Panc1 (cell line): Measurements from ENCODE around the gene DBH.

ENCODE experiments used
- POLR2AphosphoS5 ChIP-seq: IDR thresholded peaks from 2 replicates; pipeline ENCODE4 v1.6.1; 2012; ENCODE audit warnings: mild to moderate bottlenecking, low read depth, low read length, moderate library complexity
- SIN3A ChIP-seq: IDR thresholded peaks from 2 replicates; pipeline ENCODE4 v1.6.1; 2012; ENCODE audit warnings: low read depth, mild to moderate bottlenecking, low read length, moderate library complexity, borderline replicate concordance; ENCODE audit not compliant: insufficient read depth
- TCF7L2 ChIP-seq: IDR thresholded peaks from 2 replicates; pipeline ENCODE4 v1.6.1; 2011; ENCODE audit warnings: mild to moderate bottlenecking, low read depth, low read length, inconsistent platforms
- TF ChIP-seq, protein P1 (sequence below): fragments of 450-650 bp; IDR thresholded peaks from 2 replicates; pipeline ENCODE4 v1.5.1; 2017; ENCODE audit warnings: mild to moderate bottlenecking
- TF ChIP-seq, protein P2 (sequence below), 2 experiments: IDR thresholded peaks; 2 replicates each; pipeline ENCODE4 v1.6.1; 2011 to 2012; ENCODE audit warnings: low read depth in 2 of 2, control low read depth in 1 of 2, low read length in 1 of 2, mild to moderate bottlenecking in 1 of 2, moderate library complexity in 1 of 2; ENCODE audit not compliant: insufficient read depth in 1 of 2

DNA sequence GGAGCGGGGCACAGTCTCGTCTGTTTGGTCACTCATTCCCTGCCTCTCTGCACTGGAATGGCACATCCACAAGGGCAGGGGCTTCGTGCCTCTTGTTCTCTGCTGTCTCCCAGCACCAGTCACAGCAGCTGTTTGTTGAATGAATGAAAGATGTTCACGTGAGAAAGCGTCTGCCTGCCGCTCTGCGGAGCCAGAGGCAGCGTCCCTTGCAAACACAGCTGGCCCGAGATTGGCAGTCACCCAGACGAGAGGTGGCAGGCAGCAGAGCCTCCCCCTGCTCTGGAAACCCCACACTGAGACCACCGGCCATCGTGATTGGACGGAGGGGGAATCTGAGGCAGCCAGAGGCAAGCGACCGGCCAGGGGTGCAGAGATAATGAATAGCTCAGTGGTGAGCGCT, 21.0 kb upstream of the DBH start:
- TF ChIP-seq, protein P1, sequence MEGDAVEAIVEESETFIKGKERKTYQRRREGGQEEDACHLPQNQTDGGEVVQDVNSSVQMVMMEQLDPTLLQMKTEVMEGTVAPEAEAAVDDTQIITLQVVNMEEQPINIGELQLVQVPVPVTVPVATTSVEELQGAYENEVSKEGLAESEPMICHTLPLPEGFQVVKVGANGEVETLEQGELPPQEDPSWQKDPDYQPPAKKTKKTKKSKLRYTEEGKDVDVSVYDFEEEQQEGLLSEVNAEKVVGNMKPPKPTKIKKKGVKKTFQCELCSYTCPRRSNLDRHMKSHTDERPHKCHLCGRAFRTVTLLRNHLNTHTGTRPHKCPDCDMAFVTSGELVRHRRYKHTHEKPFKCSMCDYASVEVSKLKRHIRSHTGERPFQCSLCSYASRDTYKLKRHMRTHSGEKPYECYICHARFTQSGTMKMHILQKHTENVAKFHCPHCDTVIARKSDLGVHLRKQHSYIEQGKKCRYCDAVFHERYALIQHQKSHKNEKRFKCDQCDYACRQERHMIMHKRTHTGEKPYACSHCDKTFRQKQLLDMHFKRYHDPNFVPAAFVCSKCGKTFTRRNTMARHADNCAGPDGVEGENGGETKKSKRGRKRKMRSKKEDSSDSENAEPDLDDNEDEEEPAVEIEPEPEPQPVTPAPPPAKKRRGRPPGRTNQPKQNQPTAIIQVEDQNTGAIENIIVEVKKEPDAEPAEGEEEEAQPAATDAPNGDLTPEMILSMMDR, result no peak
- TF ChIP-seq POLR2AphosphoS5, result no peak
- TF ChIP-seq SIN3A, result no peak
- TF ChIP-seq, protein P2, sequence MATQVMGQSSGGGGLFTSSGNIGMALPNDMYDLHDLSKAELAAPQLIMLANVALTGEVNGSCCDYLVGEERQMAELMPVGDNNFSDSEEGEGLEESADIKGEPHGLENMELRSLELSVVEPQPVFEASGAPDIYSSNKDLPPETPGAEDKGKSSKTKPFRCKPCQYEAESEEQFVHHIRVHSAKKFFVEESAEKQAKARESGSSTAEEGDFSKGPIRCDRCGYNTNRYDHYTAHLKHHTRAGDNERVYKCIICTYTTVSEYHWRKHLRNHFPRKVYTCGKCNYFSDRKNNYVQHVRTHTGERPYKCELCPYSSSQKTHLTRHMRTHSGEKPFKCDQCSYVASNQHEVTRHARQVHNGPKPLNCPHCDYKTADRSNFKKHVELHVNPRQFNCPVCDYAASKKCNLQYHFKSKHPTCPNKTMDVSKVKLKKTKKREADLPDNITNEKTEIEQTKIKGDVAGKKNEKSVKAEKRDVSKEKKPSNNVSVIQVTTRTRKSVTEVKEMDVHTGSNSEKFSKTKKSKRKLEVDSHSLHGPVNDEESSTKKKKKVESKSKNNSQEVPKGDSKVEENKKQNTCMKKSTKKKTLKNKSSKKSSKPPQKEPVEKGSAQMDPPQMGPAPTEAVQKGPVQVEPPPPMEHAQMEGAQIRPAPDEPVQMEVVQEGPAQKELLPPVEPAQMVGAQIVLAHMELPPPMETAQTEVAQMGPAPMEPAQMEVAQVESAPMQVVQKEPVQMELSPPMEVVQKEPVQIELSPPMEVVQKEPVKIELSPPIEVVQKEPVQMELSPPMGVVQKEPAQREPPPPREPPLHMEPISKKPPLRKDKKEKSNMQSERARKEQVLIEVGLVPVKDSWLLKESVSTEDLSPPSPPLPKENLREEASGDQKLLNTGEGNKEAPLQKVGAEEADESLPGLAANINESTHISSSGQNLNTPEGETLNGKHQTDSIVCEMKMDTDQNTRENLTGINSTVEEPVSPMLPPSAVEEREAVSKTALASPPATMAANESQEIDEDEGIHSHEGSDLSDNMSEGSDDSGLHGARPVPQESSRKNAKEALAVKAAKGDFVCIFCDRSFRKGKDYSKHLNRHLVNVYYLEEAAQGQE (IDR thresholded peaks at IDR 0.05; ENCODE audit: insufficient read depth in 1 of 2, low read depth in 2 of 2, low read length in 1 of 2), result no peak
- no peak for TF ChIP-seq TCF7L2
